ENCODE measurements around the gene NHLH2. TPM values are rescaled to one million over a fixed set of nuclear protein-coding genes. Genes with fewer than 3 reads are reported as not detected.

The NHLH2 gene
- total RNA-seq, 1 donor from 2014 or later, result not detected

DNA sequence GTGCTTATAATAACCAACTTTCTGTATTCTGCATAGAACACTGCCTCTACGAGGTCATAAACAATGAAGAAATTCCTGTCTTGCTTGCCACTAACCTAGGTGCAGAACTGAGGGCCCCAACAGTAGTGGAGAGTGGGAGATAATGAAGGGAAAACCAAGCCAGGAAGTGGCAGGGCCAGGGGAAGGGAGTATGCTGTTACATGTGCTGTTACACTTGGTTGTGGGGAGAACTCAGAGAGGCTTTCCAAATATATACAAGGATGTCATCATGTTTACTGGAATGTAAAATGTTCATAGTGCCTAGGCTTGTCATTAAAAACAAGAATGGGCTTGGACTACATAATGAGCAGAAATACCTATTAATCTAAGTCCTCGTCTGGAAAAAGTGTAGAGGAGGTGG is 31.1 kb downstream of the NHLH2 start:
- Histone ChIP-seq H3K9ac (ENCODE audit: low read depth in 1 of 3, low read length in 3 of 3) (no peak overlapping the region), H3K9me3 (ENCODE audit: control insufficient read depth in 3 of 3, low read length in 3 of 3) (no peaks in the 10 kb centered on the region), H3K4me1 (ENCODE audit: control insufficient read depth in 3 of 3, insufficient read depth in 3 of 3, low read length in 3 of 3) (no peaks in the 10 kb centered on the region), H3K27me3 (ENCODE audit: control insufficient read depth in 3 of 3, insufficient read depth in 3 of 3, low read length in 3 of 3) (no peaks in the 10 kb centered on the region), H3K27ac (ENCODE audit: low read depth, low read length) (no peak overlapping the region), H3K4me3 (ENCODE audit: low read length in 3 of 3) (no peak overlapping the region), H3K36me3 (ENCODE audit: control insufficient read depth in 3 of 3, insufficient read depth in 3 of 3, low read length in 3 of 3) (no peaks in the 10 kb centered on the region)

DNA sequence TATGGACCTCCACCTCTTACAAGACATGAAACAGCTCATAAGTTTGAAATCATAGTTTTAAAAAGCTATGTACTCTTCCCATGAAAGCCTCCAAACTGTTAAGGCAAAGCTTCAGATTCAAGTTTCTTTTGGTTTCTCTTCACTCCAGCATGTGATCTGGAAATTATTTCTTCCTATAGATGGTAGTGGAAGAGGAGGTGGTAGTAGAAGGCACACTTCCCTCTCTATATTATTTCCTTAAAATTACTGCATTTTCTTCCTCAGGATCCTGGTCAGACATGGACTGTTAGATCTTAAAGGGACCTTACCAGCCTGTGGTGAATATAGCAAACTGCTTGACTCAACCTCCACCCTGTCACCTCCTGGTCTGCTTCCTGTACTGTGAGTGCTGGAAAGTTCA is 31.9 kb downstream of the NHLH2 start:
- H3K9ac ChIP-seq (ENCODE audit: low read depth in 1 of 3, low read length in 3 of 3), result no peak overlapping the region
- H3K36me3 ChIP-seq (ENCODE audit: control insufficient read depth in 3 of 3, insufficient read depth in 3 of 3, low read length in 3 of 3), result no peaks in the 10 kb centered on the region
- H3K4me3 ChIP-seq (ENCODE audit: low read length in 3 of 3), result no peak overlapping the region
- H3K27me3 ChIP-seq (ENCODE audit: control insufficient read depth in 3 of 3, insufficient read depth in 3 of 3, low read length in 3 of 3), result peaks cover 0 to 2% (median 0%) of the 10 kb centered on the region in 3 donors
- H3K27ac ChIP-seq (ENCODE audit: low read depth, low read length), result no peak overlapping the region
- no peaks in the 10 kb centered on the region for H3K4me1 ChIP-seq (ENCODE audit: control insufficient read depth in 3 of 3, insufficient read depth in 3 of 3, low read length in 3 of 3)
- H3K9me3 ChIP-seq (ENCODE audit: control insufficient read depth in 3 of 3, low read length in 3 of 3), result no peaks in the 10 kb centered on the region

DNA sequence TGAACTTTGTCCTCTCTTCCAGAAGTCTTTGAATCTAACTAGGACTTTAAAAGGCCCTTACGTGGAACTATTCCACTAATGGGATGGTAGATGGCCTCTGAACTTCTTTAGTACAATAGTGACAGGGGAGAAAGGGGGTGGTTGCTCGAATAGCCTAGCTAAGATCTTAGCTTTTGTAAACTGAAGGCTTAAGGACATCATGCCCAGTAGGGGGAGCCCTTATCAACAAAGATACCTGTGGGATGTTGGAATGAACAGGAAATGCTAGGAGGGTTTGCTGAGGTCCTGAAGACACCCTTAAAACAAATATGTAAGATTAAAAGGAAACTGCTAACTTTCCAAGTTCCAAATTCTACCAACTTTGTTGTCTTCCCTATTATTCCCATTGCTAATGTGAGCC is 33.2 kb downstream of the NHLH2 start:
- Histone ChIP-seq H3K27ac (ENCODE audit: low read depth, low read length) (no peak overlapping the region), H3K9ac (ENCODE audit: low read depth in 1 of 3, low read length in 3 of 3) (no peak overlapping the region), H3K36me3 (ENCODE audit: control insufficient read depth in 3 of 3, insufficient read depth in 3 of 3, low read length in 3 of 3) (no peaks in the 10 kb centered on the region), H3K27me3 (ENCODE audit: control insufficient read depth in 3 of 3, insufficient read depth in 3 of 3, low read length in 3 of 3) (peaks cover 0 to 2% (median 0%) of the 10 kb centered on the region in 3 donors), H3K9me3 (ENCODE audit: control insufficient read depth in 3 of 3, low read length in 3 of 3) (no peaks in the 10 kb centered on the region), H3K4me3 (ENCODE audit: low read length in 3 of 3) (no peak overlapping the region), H3K4me1 (ENCODE audit: control insufficient read depth in 3 of 3, insufficient read depth in 3 of 3, low read length in 3 of 3) (no peaks in the 10 kb centered on the region)

DNA sequence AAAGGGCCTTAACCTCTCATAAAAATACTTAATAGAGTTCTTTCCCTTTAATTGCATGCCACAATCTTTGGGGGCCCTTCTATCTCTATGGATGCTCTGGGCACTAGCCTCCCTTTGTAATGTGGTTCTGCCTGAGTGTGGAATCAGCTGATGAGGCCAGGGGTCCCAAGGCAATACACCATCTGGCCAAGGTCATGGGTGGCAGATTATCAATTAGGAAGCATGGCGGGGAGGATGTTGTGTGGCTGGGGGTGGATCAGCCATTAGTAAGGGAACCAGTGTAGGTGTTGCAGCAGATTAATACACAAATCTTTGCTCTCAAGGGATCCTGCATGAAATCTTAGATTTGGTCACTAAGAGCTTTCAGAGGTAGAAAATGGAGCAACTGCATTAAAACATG is 35.3 kb downstream of the NHLH2 start:
- H3K27ac ChIP-seq (ENCODE audit: low read depth, low read length), result no peak overlapping the region
- H3K4me1 ChIP-seq (ENCODE audit: control insufficient read depth in 3 of 3, insufficient read depth in 3 of 3, low read length in 3 of 3), result no peaks in the 10 kb centered on the region
- H3K4me3 ChIP-seq (ENCODE audit: low read length in 3 of 3), result no peak overlapping the region
- H3K9ac ChIP-seq (ENCODE audit: low read depth in 1 of 3, low read length in 3 of 3), result no peak overlapping the region
- H3K9me3 ChIP-seq (ENCODE audit: control insufficient read depth in 3 of 3, low read length in 3 of 3), result no peaks in the 10 kb centered on the region
- H3K36me3 ChIP-seq (ENCODE audit: control insufficient read depth in 3 of 3, insufficient read depth in 3 of 3, low read length in 3 of 3), result no peaks in the 10 kb centered on the region
- H3K27me3 ChIP-seq (ENCODE audit: control insufficient read depth in 3 of 3, insufficient read depth in 3 of 3, low read length in 3 of 3), result peaks cover 0 to 2% (median 0%) of the 10 kb centered on the region in 3 donors

DNA sequence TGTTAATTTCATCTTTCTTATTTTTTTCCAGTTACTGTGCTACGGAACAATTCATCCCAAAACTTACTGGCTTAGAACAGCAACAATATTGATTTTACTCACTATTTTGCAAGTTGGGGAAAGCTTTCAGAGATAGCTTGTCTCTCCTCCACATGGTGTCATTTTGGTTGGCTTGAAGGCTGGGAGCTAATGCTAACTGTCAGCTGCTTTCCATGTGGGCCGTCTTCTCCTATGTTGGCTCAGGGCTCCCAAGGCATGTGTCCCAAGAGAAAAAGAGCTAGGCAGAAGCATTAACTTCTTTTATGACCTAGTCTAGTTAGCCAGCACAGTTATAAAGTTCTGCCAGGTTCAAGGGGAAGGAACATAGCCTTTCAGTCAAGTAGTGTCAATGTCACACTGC is 38.5 kb downstream of the NHLH2 start:
- no peaks in the 10 kb centered on the region for H3K4me1 ChIP-seq (ENCODE audit: control insufficient read depth in 3 of 3, insufficient read depth in 3 of 3, low read length in 3 of 3)
- H3K9ac ChIP-seq (ENCODE audit: low read depth in 1 of 3, low read length in 3 of 3), result no peak overlapping the region
- H3K4me3 ChIP-seq (ENCODE audit: low read length in 3 of 3), result no peak overlapping the region
- H3K36me3 ChIP-seq (ENCODE audit: control insufficient read depth in 3 of 3, insufficient read depth in 3 of 3, low read length in 3 of 3), result no peaks in the 10 kb centered on the region
- no peaks in the 10 kb centered on the region for H3K9me3 ChIP-seq (ENCODE audit: control insufficient read depth in 3 of 3, low read length in 3 of 3)
- peaks cover 0 to 2% (median 0%) of the 10 kb centered on the region in 3 donors for H3K27me3 ChIP-seq (ENCODE audit: control insufficient read depth in 3 of 3, insufficient read depth in 3 of 3, low read length in 3 of 3)
- H3K27ac ChIP-seq (ENCODE audit: low read depth, low read length), result no peak overlapping the region

DNA sequence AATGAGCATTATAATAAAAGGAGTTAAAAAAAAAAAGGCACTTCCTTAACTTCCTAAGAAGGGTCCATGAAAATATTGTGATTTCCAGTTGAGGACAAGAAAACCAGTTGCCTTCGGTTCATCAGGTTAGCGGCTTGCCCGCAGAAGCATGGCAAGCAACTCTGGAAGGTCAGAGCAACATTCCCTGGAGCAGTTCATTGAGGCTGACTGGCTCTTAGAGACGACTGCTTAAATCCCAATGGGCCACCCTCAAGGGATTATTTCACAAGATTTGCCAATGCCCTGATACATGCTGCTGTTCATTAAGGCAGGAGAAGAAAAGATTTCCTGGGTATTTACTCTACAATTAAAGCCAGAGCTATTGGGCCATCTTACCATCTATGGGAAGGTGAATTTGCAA is 43.4 kb downstream of the NHLH2 start:
- H3K9me3 ChIP-seq (ENCODE audit: control insufficient read depth in 3 of 3, low read length in 3 of 3), result no peaks in the 10 kb centered on the region

DNA sequence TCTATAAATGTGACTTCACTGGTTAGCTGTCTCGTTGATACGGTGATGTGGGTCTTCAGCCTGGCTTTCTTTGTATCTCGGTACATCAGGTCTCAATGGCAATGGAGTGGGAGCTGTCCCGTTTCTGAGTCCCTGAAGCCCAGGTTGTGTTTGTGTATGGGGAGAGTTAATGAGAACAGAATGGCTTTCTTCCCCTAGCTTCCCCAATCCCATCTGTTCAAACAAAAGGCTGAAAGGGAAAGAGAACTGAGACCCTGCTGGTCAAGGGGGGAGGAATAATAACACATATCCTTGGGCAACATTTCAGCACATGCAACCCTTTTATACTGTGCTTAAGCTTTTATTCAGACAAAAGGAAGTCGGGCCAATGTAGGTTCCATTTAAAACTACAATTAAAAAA is 44.0 kb downstream of the NHLH2 start:
- Histone ChIP-seq H3K27ac (ENCODE audit: low read depth, low read length) (no peak overlapping the region), H3K4me3 (ENCODE audit: low read length in 3 of 3) (no peak overlapping the region), H3K9ac (ENCODE audit: low read depth in 1 of 3, low read length in 3 of 3) (no peak overlapping the region), H3K36me3 (ENCODE audit: control insufficient read depth in 3 of 3, insufficient read depth in 3 of 3, low read length in 3 of 3) (no peaks in the 10 kb centered on the region), H3K27me3 (ENCODE audit: control insufficient read depth in 3 of 3, insufficient read depth in 3 of 3, low read length in 3 of 3) (peaks cover 3 to 12% (median 9%) of the 10 kb centered on the region in 3 donors), H3K9me3 (ENCODE audit: control insufficient read depth in 3 of 3, low read length in 3 of 3) (no peaks in the 10 kb centered on the region), H3K4me1 (ENCODE audit: control insufficient read depth in 3 of 3, insufficient read depth in 3 of 3, low read length in 3 of 3) (no peaks in the 10 kb centered on the region)

More for the DNA sequence above, 43.4 kb downstream of the NHLH2 start:
- Histone ChIP-seq H3K27me3 (ENCODE audit: control insufficient read depth in 3 of 3, insufficient read depth in 3 of 3, low read length in 3 of 3) (peaks cover 3 to 12% (median 9%) of the 10 kb centered on the region in 3 donors), H3K27ac (ENCODE audit: low read depth, low read length) (no peak overlapping the region), H3K36me3 (ENCODE audit: control insufficient read depth in 3 of 3, insufficient read depth in 3 of 3, low read length in 3 of 3) (no peaks in the 10 kb centered on the region), H3K4me1 (ENCODE audit: control insufficient read depth in 3 of 3, insufficient read depth in 3 of 3, low read length in 3 of 3) (no peaks in the 10 kb centered on the region), H3K9ac (ENCODE audit: low read depth in 1 of 3, low read length in 3 of 3) (no peak overlapping the region), H3K4me3 (ENCODE audit: low read length in 3 of 3) (no peak overlapping the region)

DNA sequence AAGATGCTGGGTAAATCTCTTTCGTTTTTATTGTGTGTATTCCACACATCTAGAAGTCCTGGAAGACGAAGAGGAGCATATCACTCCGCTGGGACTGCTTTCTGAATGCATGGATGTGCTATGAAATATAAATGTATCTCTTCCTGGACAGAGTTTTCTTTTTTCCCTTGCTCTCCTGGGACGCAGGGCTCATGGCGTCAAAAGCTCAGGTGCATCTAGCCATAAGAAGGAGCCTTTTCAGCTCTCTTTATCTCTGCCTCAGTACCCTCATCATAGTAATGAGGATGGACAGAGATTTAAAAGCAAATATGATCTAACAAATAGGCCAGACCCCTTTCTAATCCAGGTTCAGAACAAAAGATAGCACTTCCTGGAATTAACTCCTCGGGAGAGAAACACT is 44.9 kb downstream of the NHLH2 start:
- Histone ChIP-seq H3K9me3 (ENCODE audit: control insufficient read depth in 3 of 3, low read length in 3 of 3) (no peaks in the 10 kb centered on the region), H3K4me3 (ENCODE audit: low read length in 3 of 3) (no peak overlapping the region), H3K9ac (ENCODE audit: low read depth in 1 of 3, low read length in 3 of 3) (no peak overlapping the region), H3K27me3 (ENCODE audit: control insufficient read depth in 3 of 3, insufficient read depth in 3 of 3, low read length in 3 of 3) (peaks cover 3 to 15% (median 9%) of the 10 kb centered on the region in 3 donors), H3K4me1 (ENCODE audit: control insufficient read depth in 3 of 3, insufficient read depth in 3 of 3, low read length in 3 of 3) (no peaks in the 10 kb centered on the region), H3K27ac (ENCODE audit: low read depth, low read length) (no peak overlapping the region), H3K36me3 (ENCODE audit: control insufficient read depth in 3 of 3, insufficient read depth in 3 of 3, low read length in 3 of 3) (no peaks in the 10 kb centered on the region)

DNA sequence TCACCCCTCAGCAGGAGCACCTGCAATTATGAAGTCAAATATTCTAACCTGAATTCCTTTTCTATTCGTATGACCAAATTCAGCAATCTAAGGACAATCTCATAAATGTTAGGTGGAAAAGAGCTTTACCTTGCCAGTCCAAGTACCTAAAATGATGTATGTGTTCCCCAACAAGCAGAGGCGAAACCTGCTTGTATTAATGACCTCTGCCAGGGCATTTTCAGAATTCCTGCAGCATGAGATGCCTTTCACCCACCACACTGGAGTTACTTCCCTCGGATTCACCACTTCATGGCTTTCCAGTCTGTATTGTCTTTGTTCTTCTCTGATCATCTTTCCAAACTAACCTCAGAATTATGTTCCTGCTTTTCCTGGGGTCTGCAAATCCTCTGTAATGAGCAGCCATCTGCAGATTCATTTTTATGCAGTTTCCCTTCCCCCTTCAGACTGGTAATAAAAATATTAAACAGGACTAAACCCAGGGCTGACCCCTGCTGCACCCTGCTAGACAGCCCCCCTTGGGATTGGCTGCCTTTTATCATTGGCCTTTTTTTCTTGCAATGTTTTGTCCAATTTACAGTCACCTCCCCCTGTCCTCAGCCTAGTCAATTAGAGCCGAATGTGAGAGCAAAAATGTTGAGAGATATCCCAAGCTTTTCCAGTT is 45.8 kb downstream of the NHLH2 start:
- H3K27me3 ChIP-seq (ENCODE audit: control insufficient read depth in 3 of 3, insufficient read depth in 3 of 3, low read length in 3 of 3), result peaks cover 3 to 15% (median 9%) of the 10 kb centered on the region in 3 donors
- no peak overlapping the region for H3K27ac ChIP-seq (ENCODE audit: low read depth, low read length)
- H3K9me3 ChIP-seq (ENCODE audit: control insufficient read depth in 3 of 3, low read length in 3 of 3), result no peaks in the 10 kb centered on the region
- no peak overlapping the region for H3K9ac ChIP-seq (ENCODE audit: low read depth in 1 of 3, low read length in 3 of 3)
- no peak overlapping the region for H3K4me3 ChIP-seq (ENCODE audit: low read length in 3 of 3)
- no peaks in the 10 kb centered on the region for H3K36me3 ChIP-seq (ENCODE audit: control insufficient read depth in 3 of 3, insufficient read depth in 3 of 3, low read length in 3 of 3)
- H3K4me1 ChIP-seq (ENCODE audit: control insufficient read depth in 3 of 3, insufficient read depth in 3 of 3, low read length in 3 of 3), result no peaks in the 10 kb centered on the region

DNA sequence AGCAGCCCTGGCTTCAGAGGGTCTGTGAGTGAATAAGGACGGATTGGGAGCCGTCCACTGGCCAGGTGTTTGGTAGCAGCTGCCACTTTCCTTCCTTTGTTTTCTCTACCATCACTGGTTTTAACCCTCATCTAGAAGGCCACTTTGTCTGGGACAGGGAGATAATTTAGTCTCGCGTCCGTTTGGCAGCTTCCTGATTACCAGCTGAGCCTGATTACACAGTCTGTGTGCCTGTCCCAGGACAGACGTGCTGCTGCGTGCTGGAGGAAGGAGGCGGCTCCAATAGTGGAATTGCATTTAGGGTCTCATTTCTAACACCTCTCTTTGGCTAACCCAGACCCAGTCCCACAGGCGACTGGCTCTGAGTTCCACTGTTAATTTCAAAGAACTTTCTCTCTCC is 47.8 kb downstream of the NHLH2 start:
- no peaks in the 10 kb centered on the region for H3K36me3 ChIP-seq (ENCODE audit: control insufficient read depth in 3 of 3, insufficient read depth in 3 of 3, low read length in 3 of 3)
- no peak overlapping the region for H3K4me3 ChIP-seq (ENCODE audit: low read length in 3 of 3)
- no peak overlapping the region for H3K9ac ChIP-seq (ENCODE audit: low read depth in 1 of 3, low read length in 3 of 3)
- H3K9me3 ChIP-seq (ENCODE audit: control insufficient read depth in 3 of 3, low read length in 3 of 3), result no peaks in the 10 kb centered on the region
- H3K4me1 ChIP-seq (ENCODE audit: control insufficient read depth in 3 of 3, insufficient read depth in 3 of 3, low read length in 3 of 3), result no peaks in the 10 kb centered on the region
- H3K27ac ChIP-seq (ENCODE audit: low read depth, low read length), result no peak overlapping the region
- peaks cover 3 to 15% (median 9%) of the 10 kb centered on the region in 3 donors for H3K27me3 ChIP-seq (ENCODE audit: control insufficient read depth in 3 of 3, insufficient read depth in 3 of 3, low read length in 3 of 3)

Data from skeletal muscle tissue (tissue), 4 donors.